ENCODE results near the gene USP11.

DNA sequence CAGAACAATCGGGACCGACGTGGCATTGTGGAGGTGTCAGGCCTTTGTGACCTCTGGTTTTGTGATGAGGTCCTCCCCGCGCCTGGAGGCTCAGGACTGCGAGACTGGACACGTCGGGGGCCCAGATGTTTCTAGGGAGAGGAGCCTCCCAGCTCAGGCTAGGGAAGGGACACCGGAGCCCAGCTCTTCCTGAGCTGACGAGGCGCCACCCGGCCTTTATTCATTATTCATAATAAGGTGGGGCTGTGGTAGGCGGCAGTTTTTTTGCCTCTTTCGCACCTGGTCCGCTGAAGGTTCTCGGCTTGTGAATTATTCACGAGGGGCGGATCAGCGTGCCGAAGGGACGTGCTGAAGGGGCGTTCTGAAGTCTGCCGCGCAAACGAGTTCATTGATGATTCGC lies 41.5 kb upstream of the USP11 start:
- TF ChIP-seq GATA2 (IDR thresholded peaks at IDR 0.05; ENCODE audit: low read depth, low read length) (no peak), GATA3 (IDR thresholded peaks at IDR 0.05; ENCODE audit: low read depth, low read length) (no peak)
